WERI-Rb-1 (cell line): ENCODE measurements around the gene NECTIN4.
"Not testable (repeated sequence)": the region's sequence is repeated elsewhere in the genome, so short reads cannot be mapped to it uniquely, and the experiment has no call there.

Source experiments
- DNase-seq: peaks from one replicate; pipeline ENCODE4 v3.0.0-alpha.2; 2020
- H3K27ac ChIP-seq: fragments of 250-450 bp; sonication (Bioruptor Pico); 2 replicates; pipeline ENCODE4 v1.5.1; 2020; ENCODE audit warnings: mild to moderate bottlenecking, moderate library complexity
- H3K27me3 ChIP-seq: fragments of 250-450 bp; sonication (Bioruptor Pico); 2 replicates; pipeline ENCODE4 v1.5.1; 2021; ENCODE audit warnings: mild to moderate bottlenecking, low read depth, moderate library complexity; ENCODE audit not compliant: insufficient read depth, severe bottlenecking
- H3K36me3 ChIP-seq: fragments of 250-450 bp; sonication (Bioruptor Pico); 2 replicates; pipeline ENCODE4 v1.5.1; 2020; ENCODE audit warnings: mild to moderate bottlenecking, moderate library complexity
- H3K4me3 ChIP-seq: 2 replicates; pipeline ENCODE4 v1.5.1; 2011; ENCODE audit warnings: low read depth, mild to moderate bottlenecking, control low read depth, low read length
- H3K9me3 ChIP-seq: fragments of 250-450 bp; sonication (Bioruptor Pico); 2 replicates; pipeline ENCODE4 v1.5.1; 2021; ENCODE audit warnings: mild to moderate bottlenecking, moderate library complexity; ENCODE audit not compliant: severe bottlenecking
- TF ChIP-seq, protein P1 (sequence below): IDR thresholded peaks from 2 replicates; pipeline ENCODE4 v1.5.1; 2011; ENCODE audit warnings: low read depth, mild to moderate bottlenecking, control low read depth, inconsistent platforms, low read length

The NECTIN4 gene

DNA sequence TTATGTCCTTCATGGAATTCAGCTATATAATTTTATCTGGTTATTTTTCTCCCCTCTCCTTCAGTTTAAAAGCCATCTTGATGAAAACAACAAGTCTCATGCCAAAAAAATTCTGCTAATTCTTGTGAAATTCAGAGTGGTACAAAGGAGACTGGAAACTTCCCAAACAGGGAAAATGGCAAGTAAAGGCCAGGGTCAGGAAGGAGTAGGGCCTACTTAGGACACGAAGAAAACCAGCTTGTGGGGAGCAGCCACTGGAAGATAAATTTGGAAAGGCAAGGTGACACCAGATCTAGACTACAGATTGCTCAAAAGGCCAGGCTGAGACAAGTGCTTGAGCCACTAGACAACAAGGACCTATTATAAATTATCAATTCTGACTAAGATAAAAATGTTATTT is 56.9 kb downstream of the NECTIN4 start:
- DNase-seq: no peak
- no peak overlapping the region for H3K4me3 ChIP-seq
- H3K36me3 ChIP-seq: peaks cover 1% of the 10 kb centered on the region
- no peaks in the 10 kb centered on the region for H3K27me3 ChIP-seq
- TF ChIP-seq, protein P1, sequence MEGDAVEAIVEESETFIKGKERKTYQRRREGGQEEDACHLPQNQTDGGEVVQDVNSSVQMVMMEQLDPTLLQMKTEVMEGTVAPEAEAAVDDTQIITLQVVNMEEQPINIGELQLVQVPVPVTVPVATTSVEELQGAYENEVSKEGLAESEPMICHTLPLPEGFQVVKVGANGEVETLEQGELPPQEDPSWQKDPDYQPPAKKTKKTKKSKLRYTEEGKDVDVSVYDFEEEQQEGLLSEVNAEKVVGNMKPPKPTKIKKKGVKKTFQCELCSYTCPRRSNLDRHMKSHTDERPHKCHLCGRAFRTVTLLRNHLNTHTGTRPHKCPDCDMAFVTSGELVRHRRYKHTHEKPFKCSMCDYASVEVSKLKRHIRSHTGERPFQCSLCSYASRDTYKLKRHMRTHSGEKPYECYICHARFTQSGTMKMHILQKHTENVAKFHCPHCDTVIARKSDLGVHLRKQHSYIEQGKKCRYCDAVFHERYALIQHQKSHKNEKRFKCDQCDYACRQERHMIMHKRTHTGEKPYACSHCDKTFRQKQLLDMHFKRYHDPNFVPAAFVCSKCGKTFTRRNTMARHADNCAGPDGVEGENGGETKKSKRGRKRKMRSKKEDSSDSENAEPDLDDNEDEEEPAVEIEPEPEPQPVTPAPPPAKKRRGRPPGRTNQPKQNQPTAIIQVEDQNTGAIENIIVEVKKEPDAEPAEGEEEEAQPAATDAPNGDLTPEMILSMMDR: no peak
- H3K27ac ChIP-seq: no peak overlapping the region
- peaks cover 13% of the 10 kb centered on the region for H3K9me3 ChIP-seq

DNA sequence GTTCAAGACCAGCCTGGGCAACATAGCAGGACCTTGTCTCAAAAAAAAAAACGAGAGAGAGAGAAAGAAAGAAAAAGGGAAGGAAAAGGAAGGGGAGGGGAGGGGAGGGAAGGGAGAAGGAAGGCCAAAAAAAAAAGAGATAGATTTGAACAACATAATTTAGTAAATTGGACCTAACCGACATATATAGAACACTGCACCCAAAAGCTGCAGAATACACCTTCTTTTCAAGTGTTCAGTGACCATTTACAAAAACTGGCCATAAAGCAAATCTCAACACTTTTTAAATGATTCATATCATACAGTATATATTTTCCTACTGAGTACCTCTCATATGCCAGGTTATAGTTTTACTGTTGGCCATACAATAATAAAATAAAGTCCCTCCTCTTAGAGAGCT is 57.5 kb downstream of the NECTIN4 start:
- H3K9me3 ChIP-seq: peaks cover 13% of the 10 kb centered on the region
- no peak overlapping the region for H3K4me3 ChIP-seq
- no peaks in the 10 kb centered on the region; the same call in 1 of the 2 replicates for H3K36me3 ChIP-seq
- no peaks in the 10 kb centered on the region for H3K27me3 ChIP-seq
- no peak for DNase-seq
- TF ChIP-seq, protein P1: no peak
- no peak overlapping the region for H3K27ac ChIP-seq

DNA sequence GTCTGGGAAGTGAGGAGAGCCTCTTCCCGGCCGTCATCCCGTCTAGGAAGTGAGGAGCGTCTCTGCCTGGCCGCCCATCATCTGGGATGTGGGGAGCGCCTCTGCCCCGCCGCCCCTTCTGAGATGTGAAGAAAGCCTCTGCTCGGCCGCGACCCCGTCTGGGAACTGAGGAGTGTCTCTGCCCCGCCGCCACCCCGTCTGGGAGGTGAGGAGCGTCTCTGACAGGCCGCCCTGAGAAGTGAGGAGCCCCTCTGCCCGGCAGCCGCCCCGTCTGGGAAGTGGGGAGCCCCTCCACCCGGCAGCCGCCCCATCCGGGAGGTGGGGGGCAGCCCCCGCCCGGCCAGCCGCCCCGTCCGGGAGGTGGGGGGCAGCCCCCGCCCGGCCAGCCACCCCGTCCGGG is 59.9 kb downstream of the NECTIN4 start:
- not testable (repeated sequence) for H3K4me3 ChIP-seq, H3K36me3 ChIP-seq, H3K27me3 ChIP-seq, DNase-seq, H3K27ac ChIP-seq
- peaks cover 13% of the 10 kb centered on the region for H3K9me3 ChIP-seq

DNA sequence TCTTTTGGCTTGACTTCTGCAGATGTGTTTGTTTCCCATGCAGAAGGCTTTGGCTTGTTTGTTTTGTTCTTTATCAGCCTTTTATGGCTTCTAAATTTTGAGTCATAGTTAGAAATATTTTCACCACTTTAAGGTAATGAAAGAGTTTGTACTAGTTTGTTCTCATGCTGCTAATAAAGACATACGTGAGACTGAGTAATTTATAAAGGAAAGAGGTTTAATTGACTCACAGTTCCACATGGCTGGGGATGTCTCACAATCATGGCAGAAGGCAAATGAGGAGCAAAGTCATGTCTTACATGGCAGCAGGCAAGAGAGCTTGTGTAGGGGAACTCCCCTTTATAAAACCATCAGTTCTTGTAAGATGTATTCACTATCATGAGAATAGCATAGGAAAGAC is 62.4 kb downstream of the NECTIN4 start:
- not testable (repeated sequence) for H3K4me3 ChIP-seq, H3K27me3 ChIP-seq, H3K27ac ChIP-seq, DNase-seq, H3K36me3 ChIP-seq
- H3K9me3 ChIP-seq: peaks cover 13% of the 10 kb centered on the region

DNA sequence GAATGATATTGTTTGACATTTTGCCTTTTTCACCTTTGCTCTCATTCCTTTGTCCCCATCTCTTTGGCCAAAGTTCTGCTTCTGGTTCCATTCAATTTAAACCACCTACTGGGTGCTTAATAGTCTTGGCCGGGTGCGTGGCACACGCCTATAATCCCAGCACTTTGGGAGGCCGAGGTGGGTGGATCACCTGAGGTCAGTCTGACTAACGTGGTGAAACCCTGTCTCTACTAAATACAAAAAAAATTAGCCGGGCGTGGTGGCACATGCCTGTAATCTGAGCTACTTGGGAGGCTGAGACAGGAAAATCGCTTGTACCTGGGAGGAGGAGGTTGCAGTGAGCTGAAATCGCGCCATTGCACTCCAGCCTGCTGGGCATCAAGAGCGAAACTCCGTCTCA is 66.9 kb downstream of the NECTIN4 start:
- DNase-seq, H3K9me3 ChIP-seq, H3K27ac ChIP-seq, H3K27me3 ChIP-seq, H3K4me3 ChIP-seq: not testable (repeated sequence)
- peaks cover 13% of the 10 kb centered on the region for H3K36me3 ChIP-seq

DNA sequence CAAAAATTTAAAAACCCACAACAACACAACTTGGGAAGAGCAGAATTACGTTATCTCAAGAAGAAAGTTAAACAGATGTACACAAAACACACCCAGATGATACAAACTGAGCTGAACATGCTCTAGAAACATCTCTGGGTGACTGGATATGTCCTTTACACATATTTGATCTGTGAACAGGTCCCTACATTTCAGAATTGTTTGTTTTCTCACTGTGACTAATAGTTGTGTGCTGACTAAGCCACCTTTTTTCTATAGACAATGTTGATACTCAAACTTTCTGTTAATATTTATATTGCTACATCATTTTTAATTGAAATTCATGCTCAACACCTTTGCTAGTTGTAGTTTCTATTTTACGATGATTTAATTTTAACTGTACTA is 67.4 kb downstream of the NECTIN4 start:
- Histone ChIP-seq H3K27me3 (no peaks in the 10 kb centered on the region), H3K36me3 (peaks cover 13% of the 10 kb centered on the region), H3K27ac (no peak overlapping the region; the same call in 1 of the 2 replicates), H3K9me3 (no peaks in the 10 kb centered on the region), H3K4me3 (no peak overlapping the region)
- DNase-seq: no peak
- TF ChIP-seq, protein P1: no peak

DNA sequence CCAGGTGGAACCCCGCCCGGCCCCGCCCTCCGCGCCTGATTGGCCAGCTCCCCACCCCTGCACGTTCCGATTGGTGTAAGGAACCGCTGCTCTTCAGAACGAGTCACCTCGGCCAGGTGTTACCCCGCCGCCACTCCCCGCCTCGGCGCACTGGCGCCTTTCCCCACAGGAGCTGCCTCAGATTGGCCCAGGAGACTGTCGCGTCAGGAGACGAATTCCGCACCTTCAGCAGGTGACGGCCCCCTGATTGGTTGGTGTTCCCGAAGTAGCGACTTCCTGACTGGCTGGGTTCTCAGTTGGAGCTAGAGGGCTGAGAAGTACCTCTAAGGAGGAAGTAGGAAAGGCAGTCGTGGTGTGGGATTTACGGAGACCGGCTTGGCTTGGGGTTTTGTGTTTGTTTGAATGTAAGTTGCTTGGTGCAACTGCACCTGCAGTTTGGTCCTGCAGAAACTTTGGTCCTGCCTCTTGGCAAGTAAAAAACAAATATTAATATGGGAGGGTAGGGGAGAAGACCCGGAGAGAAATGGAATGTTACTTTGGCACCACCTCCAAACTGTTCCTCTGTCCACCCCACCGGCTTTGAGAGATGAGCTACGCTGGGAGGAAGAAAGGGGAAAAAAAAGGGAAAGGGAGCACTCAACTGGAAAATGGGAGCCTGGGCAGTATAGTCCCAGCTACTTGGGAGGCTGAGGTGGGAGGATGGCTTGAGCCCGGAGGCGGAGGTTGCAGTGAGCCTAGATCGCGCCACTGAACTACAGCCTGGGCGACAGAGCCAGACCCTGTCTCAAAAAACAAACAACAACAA is 68.0 kb downstream of the NECTIN4 start:
- H3K27ac ChIP-seq: peak overlapping the region; percentile 89

More for the DNA sequence above, 68.0 kb downstream of the NECTIN4 start:
- no peaks in the 10 kb centered on the region for H3K9me3 ChIP-seq
- peak; percentile 99 for DNase-seq
- H3K27me3 ChIP-seq: no peaks in the 10 kb centered on the region
- TF ChIP-seq, protein P1: 0 out of 2 replicates have a peak, but pooled peaks have one; percentile 13
- H3K4me3 ChIP-seq: peak overlapping the region; percentile 88
- H3K36me3 ChIP-seq: peaks cover 15% of the 10 kb centered on the region
